ENCODE measurements around the gene CLP1.

Gene CLP1

GRCh38 chr11:57630171-57630570 is 27.4 kb upstream of the CLP1 start:
- DNase-seq, result no peak
- no peak overlapping the region for H3K4me3 ChIP-seq (ENCODE audit: low read depth, low read length)
- no peaks in the 10 kb centered on the region for H3K36me3 ChIP-seq (replicated peaks)
- no peak overlapping the region for H3K27ac ChIP-seq
- peaks cover 5% of the 10 kb centered on the region for H3K27me3 ChIP-seq (replicated peaks)
- no peak for TF ChIP-seq CTCF (IDR thresholded peaks at IDR 0.05; ENCODE audit: low read depth, low read length, missing control alignments)
- in situ Hi-C loops (cut with HindIII; ENCODE audit: low pct_ligation_motif_present, low sequenced_read_pairs), result no loop called here

DNA sequence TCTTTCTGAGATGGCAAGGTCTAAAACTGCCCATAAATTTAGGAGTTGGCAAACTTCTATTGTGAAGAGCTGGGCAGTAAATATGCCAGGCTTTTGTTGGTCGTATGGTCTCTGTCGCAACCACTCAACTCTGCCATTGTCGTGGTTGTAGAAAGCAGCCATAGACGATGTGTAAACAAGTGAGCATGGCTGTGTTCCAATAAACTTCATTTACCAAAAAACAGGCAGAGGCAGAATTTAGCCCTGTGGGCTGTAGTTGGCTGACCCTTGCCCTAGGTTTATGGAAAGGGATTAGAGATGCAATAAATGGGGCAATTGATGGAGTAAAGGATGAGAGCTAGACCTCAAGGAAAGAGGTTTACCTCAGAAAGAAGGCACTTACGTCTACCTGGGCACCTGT is 25.4 kb upstream of the CLP1 start:
- H3K27me3 ChIP-seq (replicated peaks), result peaks cover 5% of the 10 kb centered on the region
- no peak for DNase-seq

DNA sequence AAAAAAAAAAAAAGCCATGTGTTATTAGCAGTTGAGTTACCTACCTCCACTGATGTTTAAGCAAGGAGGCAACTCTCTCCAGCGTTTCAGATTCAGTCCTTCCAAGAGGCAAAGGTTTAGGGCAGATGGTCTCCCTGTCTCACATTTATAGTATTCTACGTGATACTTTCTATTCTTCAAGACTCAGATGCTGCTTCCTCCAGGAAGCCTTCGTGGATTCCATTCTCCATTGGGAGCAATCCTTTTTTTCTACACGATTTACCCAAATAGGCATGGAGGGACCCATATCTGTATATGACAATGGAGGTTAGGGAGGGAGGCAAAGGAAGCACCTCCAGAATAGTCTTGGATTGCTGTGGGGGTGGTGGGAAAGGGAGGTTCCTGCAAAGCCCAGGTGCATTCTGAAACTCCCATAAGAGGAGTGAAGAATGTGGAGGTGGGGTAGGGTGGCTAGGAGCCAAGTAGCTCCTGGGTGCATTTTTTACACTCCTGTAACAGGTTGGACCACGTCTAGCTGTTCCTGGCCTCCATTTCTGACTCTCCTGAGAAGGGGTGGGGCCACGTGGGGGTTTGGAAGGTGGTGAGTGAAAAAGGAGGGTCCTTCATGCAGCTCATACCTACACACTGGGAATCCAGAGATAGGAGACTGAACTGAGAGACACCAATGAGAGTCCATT is 24.0 kb upstream of the CLP1 start:
- no peak for DNase-seq
- in situ Hi-C loops (cut with HindIII; ENCODE audit: low pct_ligation_motif_present, low sequenced_read_pairs), result no loop called here
- Histone ChIP-seq H3K27me3 (replicated peaks) (peaks cover 5% of the 10 kb centered on the region), H3K27ac (no peak overlapping the region), H3K36me3 (replicated peaks) (no peaks in the 10 kb centered on the region), H3K4me3 (ENCODE audit: low read depth, low read length) (no peak overlapping the region)
- TF ChIP-seq CTCF (IDR thresholded peaks at IDR 0.05; ENCODE audit: low read depth, low read length, missing control alignments), result no peak

More for the DNA sequence above, 25.4 kb upstream of the CLP1 start:
- no peak for TF ChIP-seq CTCF (IDR thresholded peaks at IDR 0.05; ENCODE audit: low read depth, low read length, missing control alignments)
- Histone ChIP-seq H3K27ac (no peak overlapping the region), H3K36me3 (replicated peaks) (no peaks in the 10 kb centered on the region), H3K4me3 (ENCODE audit: low read depth, low read length) (no peak overlapping the region)
- in situ Hi-C loops (cut with HindIII; ENCODE audit: low pct_ligation_motif_present, low sequenced_read_pairs), result no loop called here

DNA sequence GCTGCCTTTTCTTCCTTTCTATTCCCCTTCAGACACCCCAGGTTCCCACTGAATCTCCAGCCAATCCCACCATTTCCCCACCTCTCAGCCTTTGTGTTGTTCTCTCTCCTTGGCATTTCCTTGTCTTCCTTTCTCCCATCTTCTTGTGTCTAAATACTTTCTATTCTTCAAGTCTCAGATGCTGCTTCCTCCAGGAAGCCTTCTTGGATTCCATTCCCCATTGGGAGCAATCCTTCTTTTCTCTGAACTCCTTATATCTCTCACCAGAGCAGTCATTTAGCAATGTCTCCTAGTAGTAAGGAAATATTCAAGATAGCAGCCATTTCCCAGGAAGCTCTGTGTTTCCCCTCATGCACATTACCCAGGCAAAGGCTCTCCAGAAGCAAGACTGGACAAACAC is 23.3 kb upstream of the CLP1 start:
- in situ Hi-C loops (cut with HindIII; ENCODE audit: low pct_ligation_motif_present, low sequenced_read_pairs), result no loop called here
- TF ChIP-seq CTCF (IDR thresholded peaks at IDR 0.05; ENCODE audit: low read depth, low read length, missing control alignments), result no peak
- H3K4me3 ChIP-seq (ENCODE audit: low read depth, low read length), result no peak overlapping the region

DNA sequence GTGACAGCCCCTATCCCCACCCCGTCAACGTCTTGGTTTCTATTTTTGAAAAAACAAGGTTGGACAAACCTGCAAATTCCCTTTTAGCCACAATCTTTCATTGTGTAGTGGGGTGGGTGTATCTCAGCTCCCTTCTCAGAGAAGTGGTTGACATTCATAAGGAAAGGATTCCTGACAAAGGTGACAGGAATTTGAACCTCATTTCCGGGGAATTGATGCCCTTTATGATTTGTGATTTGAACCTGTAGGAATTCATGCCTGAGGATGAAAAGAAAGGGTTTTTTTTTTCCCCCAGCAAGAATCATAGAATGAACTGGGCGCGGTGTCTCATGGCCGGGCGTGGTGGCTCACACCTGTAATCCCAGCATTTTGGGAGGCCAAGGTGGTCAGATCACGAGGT is 22.3 kb upstream of the CLP1 start:
- in situ Hi-C loops (cut with HindIII; ENCODE audit: low pct_ligation_motif_present, low sequenced_read_pairs), result no loop called here
- no peaks in the 10 kb centered on the region for H3K36me3 ChIP-seq (replicated peaks)
- TF ChIP-seq CTCF (IDR thresholded peaks at IDR 0.05; ENCODE audit: low read depth, low read length, missing control alignments), result no peak
- H3K27me3 ChIP-seq (replicated peaks), result peaks cover 3% of the 10 kb centered on the region
- H3K27ac ChIP-seq, result no peak overlapping the region
- no peak overlapping the region for H3K4me3 ChIP-seq (ENCODE audit: low read depth, low read length)
- DNase-seq, result no peak

More for the DNA sequence above, 23.3 kb upstream of the CLP1 start:
- Histone ChIP-seq H3K27me3 (replicated peaks) (peaks cover 5% of the 10 kb centered on the region), H3K36me3 (replicated peaks) (no peaks in the 10 kb centered on the region), H3K27ac (no peak overlapping the region)
- no peak for DNase-seq

DNA sequence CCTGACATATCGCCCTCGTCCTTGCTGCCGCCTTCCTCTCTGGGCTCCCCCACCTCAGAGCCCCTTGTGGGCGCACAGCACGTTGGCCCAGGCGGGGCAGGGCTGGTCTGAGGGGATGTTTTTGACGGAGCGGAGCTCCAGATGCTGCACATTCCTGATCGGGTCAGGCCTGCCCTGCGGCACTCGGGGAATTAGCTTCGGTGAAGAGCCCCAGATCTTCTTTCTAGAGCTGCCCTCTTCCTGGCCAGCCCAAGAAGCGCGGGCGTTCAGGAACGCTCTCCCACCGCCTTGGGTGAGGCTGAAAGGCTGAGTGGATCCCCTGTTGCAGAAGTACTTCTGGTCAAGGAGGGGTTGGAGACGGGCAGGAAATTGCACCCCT is 19.9 kb upstream of the CLP1 start:
- TF ChIP-seq CTCF (IDR thresholded peaks at IDR 0.05; ENCODE audit: low read depth, low read length, missing control alignments), result no peak
- peak overlapping the region; percentile 92 for H3K4me3 ChIP-seq (ENCODE audit: low read depth, low read length)
- in situ Hi-C loops (cut with HindIII; ENCODE audit: low pct_ligation_motif_present, low sequenced_read_pairs), result no loop called here
- H3K27me3 ChIP-seq (replicated peaks), result peaks cover 3% of the 10 kb centered on the region
- H3K27ac ChIP-seq, result no peak overlapping the region
- no peaks in the 10 kb centered on the region for H3K36me3 ChIP-seq (replicated peaks)
- DNase-seq, result no peak
